ENCODE measurements around the gene IFT122.

IFT122 gene

GRCh38 chr3:129517516-129517915, 77.5 kb downstream of the IFT122 start:
- no peak for DNase-seq (ENCODE audit: low read depth, low spot score)

DNA sequence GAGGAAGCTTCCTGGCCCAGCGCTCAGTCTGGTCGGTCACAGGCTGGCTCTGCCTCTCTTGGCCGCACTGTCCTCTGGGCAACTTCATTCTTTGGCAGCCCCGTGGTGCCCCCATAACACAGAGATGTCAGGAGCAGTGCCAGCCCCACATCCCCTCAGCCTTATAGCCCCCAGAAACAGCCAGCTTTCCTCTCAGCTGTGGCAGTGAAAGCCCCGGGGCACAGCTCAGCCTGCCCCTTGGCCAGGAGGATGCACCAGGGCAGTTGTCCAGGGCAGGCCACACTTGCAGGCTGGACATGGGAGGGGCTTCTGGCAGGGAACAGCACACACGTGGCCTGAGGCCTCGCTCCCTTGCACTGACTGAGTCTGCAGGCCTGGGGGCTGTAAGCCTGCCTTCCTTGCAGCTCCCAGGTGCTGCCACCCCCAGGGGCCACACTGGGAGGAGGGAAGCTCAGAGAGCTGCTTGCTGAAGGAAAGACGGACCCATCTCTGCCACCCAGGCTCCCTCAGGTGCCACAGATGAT, 78.1 kb downstream of the IFT122 start:
- DNase-seq (ENCODE audit: low read depth, low spot score), result no peak

DNA sequence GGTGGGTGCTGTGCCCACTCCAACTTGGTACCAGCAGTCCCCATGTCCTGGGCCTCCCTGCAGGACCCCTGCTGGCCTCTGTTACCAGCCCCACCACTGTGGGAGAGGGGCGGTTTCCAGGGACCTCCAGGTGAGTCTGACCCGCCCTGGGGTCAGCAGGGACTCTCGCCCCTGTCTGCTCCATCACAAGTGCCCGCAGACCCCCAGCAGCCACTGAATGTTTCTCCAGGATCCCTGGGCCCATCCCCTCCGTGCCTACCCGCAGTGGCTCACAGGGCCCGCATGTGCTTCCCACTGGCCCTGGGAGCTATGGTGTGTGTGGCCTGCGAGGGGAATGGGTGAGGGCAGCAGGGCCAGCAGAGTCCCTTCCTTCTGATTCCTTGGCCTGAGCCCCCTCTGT, 78.6 kb downstream of the IFT122 start:
- no peak for DNase-seq (ENCODE audit: low read depth, low spot score)

DNA sequence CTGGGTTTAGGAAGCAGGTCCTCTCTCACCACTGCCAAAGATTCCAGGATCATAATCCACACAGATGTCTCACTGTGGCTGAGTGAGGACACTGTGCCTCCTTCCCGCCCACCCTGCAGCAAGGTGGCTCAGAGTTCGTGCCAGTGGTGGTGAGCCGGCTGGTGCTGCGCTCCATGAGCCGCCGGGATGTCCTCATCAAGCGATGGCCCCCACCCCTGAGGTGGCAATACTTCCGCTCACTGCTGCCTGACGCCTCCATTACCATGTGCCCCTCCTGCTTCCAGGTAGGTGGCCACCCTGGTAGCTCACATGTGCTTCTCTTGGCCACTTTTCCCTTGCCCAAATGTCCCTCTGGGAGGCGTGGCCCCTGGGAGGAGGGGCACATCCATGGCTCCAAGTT, 79.4 kb downstream of the IFT122 start:
- no peak for DNase-seq (ENCODE audit: low read depth, low spot score)

DNA sequence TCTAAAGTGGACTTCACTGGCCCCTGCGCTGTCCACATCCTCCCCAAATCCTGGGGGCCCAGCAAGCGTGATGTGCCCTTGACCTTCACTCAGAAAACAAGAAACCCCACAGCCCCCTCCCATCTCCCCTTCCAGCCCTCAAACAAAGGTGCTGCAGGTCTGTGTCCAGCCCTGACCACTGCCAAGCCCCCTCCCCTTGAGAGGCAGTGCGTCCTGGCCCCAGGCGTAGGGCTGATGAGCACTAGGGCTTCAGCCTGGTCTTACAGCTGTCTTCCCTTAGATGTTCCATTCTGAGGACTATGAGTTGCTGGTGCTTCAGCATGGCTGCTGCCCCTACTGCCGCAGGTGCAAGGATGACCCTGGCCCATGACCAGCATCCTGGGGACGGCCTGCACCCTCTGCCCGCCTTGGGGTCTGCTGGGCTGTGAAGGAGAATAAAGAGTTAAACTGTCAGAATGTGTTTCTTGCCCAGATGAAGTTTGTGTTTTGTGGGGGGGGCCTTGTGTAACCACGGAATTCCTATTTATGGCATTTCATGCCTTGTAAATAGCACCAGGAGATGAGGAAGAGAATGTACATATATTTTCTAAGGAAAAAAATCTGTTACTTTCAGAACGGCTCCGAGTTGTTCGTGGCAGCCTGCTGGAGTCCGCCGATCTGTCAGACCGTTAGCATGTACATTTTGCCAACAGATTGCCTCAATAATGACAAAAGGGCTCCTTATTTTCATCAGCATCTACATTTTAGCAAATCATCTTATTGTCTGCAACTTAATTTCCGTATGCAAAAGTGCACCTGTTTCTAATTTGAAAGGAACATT, 80.1 kb downstream of the IFT122 start:
- no peak for DNase-seq (ENCODE audit: low read depth, low spot score)

- no peak for DNase-seq (ENCODE audit: low read depth, low spot score)
Measured at GRCh38 chr3:129520960-129521359, 80.9 kb downstream of the IFT122 start.

DNA sequence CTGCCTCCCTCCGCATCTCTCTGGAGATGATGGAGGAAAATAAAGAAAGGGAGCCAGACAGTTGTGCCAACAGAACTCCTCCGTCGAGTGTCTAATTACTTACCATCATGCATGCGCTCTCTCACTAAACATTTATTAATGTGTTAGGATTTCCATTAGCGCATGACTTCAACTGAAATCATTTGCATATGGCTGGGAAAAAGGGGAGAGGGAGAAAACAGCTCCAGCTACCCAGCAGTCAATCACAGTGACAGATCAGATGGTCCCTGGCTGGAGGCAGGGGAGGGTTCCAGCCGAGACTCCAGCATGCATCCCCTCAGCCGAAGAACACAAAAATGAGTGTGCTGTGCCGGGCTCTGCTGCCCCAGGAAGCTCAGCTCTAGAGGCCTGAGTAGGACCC, 81.6 kb downstream of the IFT122 start:
- no peak for DNase-seq (ENCODE audit: low read depth, low spot score)

GRCh38 chr3:129522953-129523352, 82.9 kb downstream of the IFT122 start:
- no peak for DNase-seq (ENCODE audit: low read depth, low spot score)

DNA sequence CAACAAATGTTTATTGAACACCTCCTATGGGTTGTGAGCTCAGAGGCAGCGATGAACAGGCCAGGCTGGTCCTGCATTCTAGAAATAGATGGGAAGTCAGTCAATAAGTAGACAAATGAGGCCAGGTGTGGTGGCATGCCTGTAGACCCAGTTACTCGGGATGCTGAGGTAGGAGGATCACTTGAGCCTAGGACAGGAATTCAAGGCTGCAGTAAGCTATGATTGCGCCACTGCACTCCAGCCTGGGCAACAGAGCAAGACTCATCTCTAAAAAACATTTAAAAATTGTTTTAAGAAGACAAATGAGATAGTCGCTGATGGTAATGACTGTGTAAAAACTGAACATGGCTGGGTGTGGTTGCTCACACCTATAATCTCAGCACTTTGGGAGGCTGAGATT, 84.1 kb downstream of the IFT122 start:
- no peak for DNase-seq (ENCODE audit: low read depth, low spot score)

DNA sequence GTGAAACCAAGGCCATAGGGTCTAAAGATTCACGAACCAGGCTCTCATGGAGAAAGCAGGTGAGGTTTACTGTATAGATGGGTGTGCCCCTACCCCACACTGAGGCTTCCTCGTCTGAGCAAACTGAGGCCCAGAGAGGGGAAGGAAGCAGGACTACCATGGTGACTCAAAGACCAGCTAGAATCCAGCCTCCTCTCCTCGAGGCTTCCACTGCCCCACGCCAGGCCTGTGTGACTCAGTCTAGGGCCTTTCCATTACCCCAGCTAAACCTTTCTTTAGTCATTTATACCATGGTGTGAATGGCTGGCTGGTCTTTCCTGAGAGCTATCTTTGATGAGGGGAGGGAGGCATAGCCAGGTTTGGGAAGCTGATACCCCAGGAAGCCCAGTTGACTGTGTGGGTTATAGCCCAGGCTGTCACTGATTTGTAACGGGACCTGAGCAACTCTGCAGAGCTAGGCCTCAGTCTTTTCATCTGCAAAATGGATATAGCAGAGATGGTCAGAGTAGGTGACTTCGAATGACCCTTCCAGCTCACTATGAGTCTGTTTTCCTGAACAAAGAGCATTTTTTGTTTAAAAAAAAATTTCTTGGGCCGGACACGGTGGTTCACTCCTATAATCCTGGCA, 85.4 kb downstream of the IFT122 start:
- peak; percentile 30 for DNase-seq (ENCODE audit: low read depth, low spot score)

DNA sequence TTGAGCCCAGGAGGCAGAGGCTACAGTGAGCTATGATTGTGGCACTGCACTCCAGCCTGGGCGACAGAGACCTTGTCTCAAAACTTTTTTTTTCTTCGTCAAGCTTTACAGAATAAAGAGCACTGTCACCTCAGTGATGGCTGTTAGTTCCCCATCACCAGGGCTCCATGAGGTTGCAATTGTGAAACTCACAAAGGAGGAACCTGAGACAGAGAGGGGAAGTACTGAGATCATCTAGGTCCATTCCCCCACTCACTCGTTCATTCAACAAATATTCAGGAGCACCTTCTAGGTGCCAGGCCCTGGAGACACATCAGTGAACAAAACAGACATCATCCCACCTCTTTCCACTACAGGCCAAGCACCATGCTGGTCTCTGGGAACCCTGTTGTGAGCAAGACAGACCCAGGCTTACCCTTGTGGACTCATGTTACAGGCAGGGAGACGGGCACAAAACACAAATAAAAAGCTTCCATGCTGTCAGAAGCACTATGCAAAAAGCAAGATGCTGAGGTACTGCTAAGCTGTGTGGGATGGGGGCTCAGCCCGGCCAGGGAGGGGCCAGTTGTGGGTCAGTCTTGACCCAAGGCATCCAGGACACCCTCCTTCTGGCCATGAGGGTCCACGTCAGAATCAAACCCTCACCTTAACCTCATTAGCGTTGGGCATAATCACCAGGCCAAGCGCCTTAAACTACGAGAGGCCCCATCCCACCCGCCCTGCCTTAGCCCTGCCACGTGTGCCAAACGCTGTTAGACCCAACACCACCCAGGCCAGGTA, 86.3 kb downstream of the IFT122 start:
- DNase-seq (ENCODE audit: low read depth, low spot score), result no peak

- no peak for DNase-seq (ENCODE audit: low read depth, low spot score)
Measured at GRCh38 chr3:129527262-129527661, 87.2 kb downstream of the IFT122 start.

DNA sequence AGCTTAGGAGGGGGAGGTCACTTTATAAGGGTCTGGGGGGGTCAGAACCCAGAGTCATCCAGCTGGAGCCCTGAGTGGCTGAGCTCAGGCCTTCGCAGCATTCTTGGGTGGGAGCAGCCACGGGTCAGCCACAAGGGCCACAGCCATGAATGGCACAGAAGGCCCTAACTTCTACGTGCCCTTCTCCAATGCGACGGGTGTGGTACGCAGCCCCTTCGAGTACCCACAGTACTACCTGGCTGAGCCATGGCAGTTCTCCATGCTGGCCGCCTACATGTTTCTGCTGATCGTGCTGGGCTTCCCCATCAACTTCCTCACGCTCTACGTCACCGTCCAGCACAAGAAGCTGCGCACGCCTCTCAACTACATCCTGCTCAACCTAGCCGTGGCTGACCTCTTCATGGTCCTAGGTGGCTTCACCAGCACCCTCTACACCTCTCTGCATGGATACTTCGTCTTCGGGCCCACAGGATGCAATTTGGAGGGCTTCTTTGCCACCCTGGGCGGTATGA, 88.6 kb downstream of the IFT122 start, which contains the start of gene RHO:
RHO (plus strand) TSS at position 51 of the 512 bp plus-strand sequence; CDS start at position 146, 95 bp downstream.
- DNase-seq (ENCODE audit: low read depth, low spot score), result no peak

- no peak for DNase-seq (ENCODE audit: low read depth, low spot score)
Measured at GRCh38 chr3:129529436-129530210, 89.6 kb downstream of the IFT122 start.

DNA sequence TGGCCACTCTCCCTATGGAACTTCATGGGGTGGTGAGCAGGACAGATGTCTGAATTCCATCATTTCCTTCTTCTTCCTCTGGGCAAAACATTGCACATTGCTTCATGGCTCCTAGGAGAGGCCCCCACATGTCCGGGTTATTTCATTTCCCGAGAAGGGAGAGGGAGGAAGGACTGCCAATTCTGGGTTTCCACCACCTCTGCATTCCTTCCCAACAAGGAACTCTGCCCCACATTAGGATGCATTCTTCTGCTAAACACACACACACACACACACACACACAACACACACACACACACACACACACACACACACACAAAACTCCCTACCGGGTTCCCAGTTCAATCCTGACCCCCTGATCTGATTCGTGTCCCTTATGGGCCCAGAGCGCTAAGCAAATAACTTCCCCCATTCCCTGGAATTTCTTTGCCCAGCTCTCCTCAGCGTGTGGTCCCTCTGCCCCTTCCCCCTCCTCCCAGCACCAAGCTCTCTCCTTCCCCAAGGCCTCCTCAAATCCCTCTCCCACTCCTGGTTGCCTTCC, 90.3 kb downstream of the IFT122 start:
- peak; percentile 79 for DNase-seq (ENCODE audit: low read depth, low spot score)

DNA sequence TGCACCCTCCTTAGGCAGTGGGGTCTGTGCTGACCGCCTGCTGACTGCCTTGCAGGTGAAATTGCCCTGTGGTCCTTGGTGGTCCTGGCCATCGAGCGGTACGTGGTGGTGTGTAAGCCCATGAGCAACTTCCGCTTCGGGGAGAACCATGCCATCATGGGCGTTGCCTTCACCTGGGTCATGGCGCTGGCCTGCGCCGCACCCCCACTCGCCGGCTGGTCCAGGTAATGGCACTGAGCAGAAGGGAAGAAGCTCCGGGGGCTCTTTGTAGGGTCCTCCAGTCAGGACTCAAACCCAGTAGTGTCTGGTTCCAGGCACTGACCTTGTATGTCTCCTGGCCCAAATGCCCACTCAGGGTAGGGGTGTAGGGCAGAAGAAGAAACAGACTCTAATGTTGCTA, 90.8 kb downstream of the IFT122 start:
- DNase-seq (ENCODE audit: low read depth, low spot score), result no peak

DNA sequence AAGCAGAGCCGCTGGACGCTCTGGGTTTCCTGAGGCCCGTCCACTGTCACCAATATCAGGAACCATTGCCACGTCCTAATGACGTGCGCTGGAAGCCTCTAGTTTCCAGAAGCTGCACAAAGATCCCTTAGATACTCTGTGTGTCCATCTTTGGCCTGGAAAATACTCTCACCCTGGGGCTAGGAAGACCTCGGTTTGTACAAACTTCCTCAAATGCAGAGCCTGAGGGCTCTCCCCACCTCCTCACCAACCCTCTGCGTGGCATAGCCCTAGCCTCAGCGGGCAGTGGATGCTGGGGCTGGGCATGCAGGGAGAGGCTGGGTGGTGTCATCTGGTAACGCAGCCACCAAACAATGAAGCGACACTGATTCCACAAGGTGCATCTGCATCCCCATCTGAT, 91.7 kb downstream of the IFT122 start:
- DNase-seq (ENCODE audit: low read depth, low spot score), result no peak

DNA sequence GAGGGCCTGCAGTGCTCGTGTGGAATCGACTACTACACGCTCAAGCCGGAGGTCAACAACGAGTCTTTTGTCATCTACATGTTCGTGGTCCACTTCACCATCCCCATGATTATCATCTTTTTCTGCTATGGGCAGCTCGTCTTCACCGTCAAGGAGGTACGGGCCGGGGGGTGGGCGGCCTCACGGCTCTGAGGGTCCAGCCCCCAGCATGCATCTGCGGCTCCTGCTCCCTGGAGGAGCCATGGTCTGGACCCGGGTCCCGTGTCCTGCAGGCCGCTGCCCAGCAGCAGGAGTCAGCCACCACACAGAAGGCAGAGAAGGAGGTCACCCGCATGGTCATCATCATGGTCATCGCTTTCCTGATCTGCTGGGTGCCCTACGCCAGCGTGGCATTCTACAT, 92.2 kb downstream of the IFT122 start:
- DNase-seq (ENCODE audit: low read depth, low spot score), result no peak

DNA sequence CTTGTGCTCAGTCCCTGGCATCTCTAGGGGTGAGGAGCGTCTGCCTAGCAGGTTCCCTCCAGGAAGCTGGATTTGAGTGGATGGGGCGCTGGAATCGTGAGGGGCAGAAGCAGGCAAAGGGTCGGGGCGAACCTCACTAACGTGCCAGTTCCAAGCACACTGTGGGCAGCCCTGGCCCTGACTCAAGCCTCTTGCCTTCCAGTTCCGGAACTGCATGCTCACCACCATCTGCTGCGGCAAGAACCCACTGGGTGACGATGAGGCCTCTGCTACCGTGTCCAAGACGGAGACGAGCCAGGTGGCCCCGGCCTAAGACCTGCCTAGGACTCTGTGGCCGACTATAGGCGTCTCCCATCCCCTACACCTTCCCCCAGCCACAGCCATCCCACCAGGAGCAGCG, 93.4 kb downstream of the IFT122 start:
- DNase-seq (ENCODE audit: low read depth, low spot score), result no peak

DNA sequence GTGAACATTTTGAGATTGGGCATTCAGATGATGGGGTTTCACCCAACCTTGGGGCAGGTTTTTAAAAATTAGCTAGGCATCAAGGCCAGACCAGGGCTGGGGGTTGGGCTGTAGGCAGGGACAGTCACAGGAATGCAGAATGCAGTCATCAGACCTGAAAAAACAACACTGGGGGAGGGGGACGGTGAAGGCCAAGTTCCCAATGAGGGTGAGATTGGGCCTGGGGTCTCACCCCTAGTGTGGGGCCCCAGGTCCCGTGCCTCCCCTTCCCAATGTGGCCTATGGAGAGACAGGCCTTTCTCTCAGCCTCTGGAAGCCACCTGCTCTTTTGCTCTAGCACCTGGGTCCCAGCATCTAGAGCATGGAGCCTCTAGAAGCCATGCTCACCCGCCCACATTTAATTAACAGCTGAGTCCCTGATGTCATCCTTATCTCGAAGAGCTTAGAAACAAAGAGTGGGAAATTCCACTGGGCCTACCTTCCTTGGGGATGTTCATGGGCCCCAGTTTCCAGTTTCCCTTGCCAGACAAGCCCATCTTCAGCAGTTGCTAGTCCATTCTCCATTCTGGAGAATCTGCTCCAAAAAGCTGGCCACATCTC, 94.5 kb downstream of the IFT122 start:
- DNase-seq (ENCODE audit: low read depth, low spot score), result peak; percentile 22

- no peak for DNase-seq (ENCODE audit: low read depth, low spot score)
Measured at GRCh38 chr3:129535075-129535474, 95.1 kb downstream of the IFT122 start.
